Left colon (tissue), 2 donors: ENCODE measurements around the gene FASTKD3. TPM values are rescaled to one million over a fixed set of nuclear protein-coding genes. Genes with fewer than 3 reads are reported as not detected.
"Not testable (repeated sequence)": the region's sequence is repeated elsewhere in the genome, so short reads cannot be mapped to it uniquely, and the experiment has no call there.

Source experiments
- ATAC-seq: fragments of 200-7000 bp; cut with Tn5 transposase; one replicate; pipeline ENCODE4 v1.9.1; 2020; ENCODE audit warnings: mild to moderate bottlenecking, moderate library complexity
- DNase-seq, 2 donors: peaks; one replicate each; pipeline ENCODE4 v3.0.0-alpha.2; 2020
- intact Hi-C, 2 donors: fragments of 100-400 bp; cut with DNase I in 1 of 2; cut with micrococcal nuclease in 1 of 2; formaldehyde crosslinking; loops; one replicate each; pipeline versions ENCODE4 v1.11.2 to v1.14.0; 2022; cut with DNase I, micrococcal nuclease
- long read RNA-seq: library from polyadenylated mRNA; unstranded; transcript quantifications from one replicate; pipeline ENCODE4 v2.0.0, GENCODE V29; 2021
- total RNA-seq, 2 donors: library from RNA; stranded (reverse); fragmentation: NEBNext Ultra II Directional; extraction: Animal tissue kit (Norgen Biotek cat#: 25700); gene quantifications; one replicate each; pipeline ENCODE4 v1.2.1, GENCODE V29; 2021
- donor health status: DM: no; HTN: no; CAD: no.
- donor health status: DM: yes; HTN: yes; CAD: no.

FASTKD3 gene
- total RNA-seq = 10 to 100 TPM in 1 of 2 donors, 1 to 10 TPM in 1; 7.6 to 11.3 TPM
- long read RNA-seq, partial matches to known transcripts = 4 of 15 reads
- long read RNA-seq, other reads (novel, unspliced or antisense) = 5 of 15 reads

GRCh38 chr5:7868773-7869473 lies at the start of gene FASTKD3, which contains the start of gene MTRR:
Gene FASTKD3, minus strand, starts transcription at chr5:7869031. Its CDS starts 948 bp downstream, at chr5:7868083.
Gene MTRR, plus strand, starts transcription at chr5:7869148. Its CDS starts 1,647 bp downstream, at chr5:7870795.
- intact Hi-C loops = no loop called here
- DNase-seq = peak; percentile 94 to 96
- ATAC-seq = peak; percentile 97

- ATAC-seq (peak; percentile 91), DNase-seq (no peak)
- intact Hi-C loops = no loop called here
Observed at GRCh38 chr5:7917130-7918123, 48.6 kb upstream of the FASTKD3 start.

- no peak for DNase-seq
- intact Hi-C loops = no loop called here
- no peak for ATAC-seq
Observed at GRCh38 chr5:7916171-7916804, 47.5 kb upstream of the FASTKD3 start.

- intact Hi-C loops, ATAC-seq, DNase-seq: not testable (repeated sequence)
Observed at GRCh38 chr5:7911429-7911771, 42.6 kb upstream of the FASTKD3 start.

GRCh38 chr5:7910738-7911428 lies 42.1 kb upstream of the FASTKD3 start:
- no peak for ATAC-seq
- no peak for DNase-seq
- intact Hi-C loops = no loop called here

- ATAC-seq (no peak), DNase-seq (no peak)
- intact Hi-C loops = no loop called here
Observed at GRCh38 chr5:7908317-7908716, 39.5 kb upstream of the FASTKD3 start.

- DNase-seq (no peak), ATAC-seq (no peak)
- intact Hi-C loops = no loop called here
Observed at GRCh38 chr5:7907612-7908011, 38.8 kb upstream of the FASTKD3 start.

GRCh38 chr5:7904170-7904569 lies 35.3 kb upstream of the FASTKD3 start:
- no peak for ATAC-seq
- intact Hi-C loops = no loop called here

GRCh38 chr5:7902666-7903625 lies 34.1 kb upstream of the FASTKD3 start:
- intact Hi-C loops = no loop called here
- DNase-seq (no peak), ATAC-seq (no peak)

More at GRCh38 chr5:7904170-7904569, 35.3 kb upstream of the FASTKD3 start:
- DNase-seq = no peak

- DNase-seq (no peak), ATAC-seq (no peak)
- intact Hi-C loops = no loop called here
Observed at GRCh38 chr5:7902201-7902600, 33.4 kb upstream of the FASTKD3 start.

- intact Hi-C loops = no loop called here
- ATAC-seq (peak; percentile 51), DNase-seq (peak in 1 of 2 donors; percentile 46)
Observed at GRCh38 chr5:7897014-7897600, 28.3 kb upstream of the FASTKD3 start.

GRCh38 chr5:7894860-7895259 lies 26.0 kb upstream of the FASTKD3 start:
- DNase-seq = no peak
- no peak for ATAC-seq
- intact Hi-C loops = no loop called here

GRCh38 chr5:7894439-7894838 lies 25.6 kb upstream of the FASTKD3 start:
- intact Hi-C loops = no loop called here
- ATAC-seq = peak; percentile 96
- DNase-seq = no peak

- DNase-seq = no peak
- no peak for ATAC-seq
- intact Hi-C loops = no loop called here
Observed at GRCh38 chr5:7888901-7889300, 20.1 kb upstream of the FASTKD3 start.

GRCh38 chr5:7886849-7887475 lies 18.1 kb upstream of the FASTKD3 start:
- ATAC-seq (peak; percentile 61), DNase-seq (no peak)
- intact Hi-C loops = no loop called here

GRCh38 chr5:7884491-7885267 lies 15.8 kb upstream of the FASTKD3 start:
- ATAC-seq (no peak), DNase-seq (no peak)
- intact Hi-C loops = no loop called here
